HL-60 (cell line): ENCODE measurements around the gene XRRA1.

Experiments used
- CTCF ChIP-seq: IDR thresholded peaks from one replicate; pipeline ENCODE4 v1.5.1; 2011; ENCODE audit warnings: low read length, control low read depth, inconsistent platforms; ENCODE audit not compliant: insufficient read depth
- GABPA ChIP-seq: IDR thresholded peaks from 2 replicates; pipeline ENCODE4 v1.6.1; 2012; ENCODE audit warnings: low read depth
- POLR2AphosphoS5 ChIP-seq: IDR thresholded peaks from 2 replicates; pipeline ENCODE4 v1.6.1; 2012; ENCODE audit warnings: low read depth
- TF ChIP-seq, protein P1 (sequence below): IDR thresholded peaks from 2 replicates; pipeline ENCODE4 v1.6.1; 2012; ENCODE audit warnings: low read depth; ENCODE audit not compliant: insufficient replicate concordance

- TF ChIP-seq POLR2AphosphoS5 (no peak), CTCF (no peak), GABPA (no peak)
- TF ChIP-seq, protein P1, sequence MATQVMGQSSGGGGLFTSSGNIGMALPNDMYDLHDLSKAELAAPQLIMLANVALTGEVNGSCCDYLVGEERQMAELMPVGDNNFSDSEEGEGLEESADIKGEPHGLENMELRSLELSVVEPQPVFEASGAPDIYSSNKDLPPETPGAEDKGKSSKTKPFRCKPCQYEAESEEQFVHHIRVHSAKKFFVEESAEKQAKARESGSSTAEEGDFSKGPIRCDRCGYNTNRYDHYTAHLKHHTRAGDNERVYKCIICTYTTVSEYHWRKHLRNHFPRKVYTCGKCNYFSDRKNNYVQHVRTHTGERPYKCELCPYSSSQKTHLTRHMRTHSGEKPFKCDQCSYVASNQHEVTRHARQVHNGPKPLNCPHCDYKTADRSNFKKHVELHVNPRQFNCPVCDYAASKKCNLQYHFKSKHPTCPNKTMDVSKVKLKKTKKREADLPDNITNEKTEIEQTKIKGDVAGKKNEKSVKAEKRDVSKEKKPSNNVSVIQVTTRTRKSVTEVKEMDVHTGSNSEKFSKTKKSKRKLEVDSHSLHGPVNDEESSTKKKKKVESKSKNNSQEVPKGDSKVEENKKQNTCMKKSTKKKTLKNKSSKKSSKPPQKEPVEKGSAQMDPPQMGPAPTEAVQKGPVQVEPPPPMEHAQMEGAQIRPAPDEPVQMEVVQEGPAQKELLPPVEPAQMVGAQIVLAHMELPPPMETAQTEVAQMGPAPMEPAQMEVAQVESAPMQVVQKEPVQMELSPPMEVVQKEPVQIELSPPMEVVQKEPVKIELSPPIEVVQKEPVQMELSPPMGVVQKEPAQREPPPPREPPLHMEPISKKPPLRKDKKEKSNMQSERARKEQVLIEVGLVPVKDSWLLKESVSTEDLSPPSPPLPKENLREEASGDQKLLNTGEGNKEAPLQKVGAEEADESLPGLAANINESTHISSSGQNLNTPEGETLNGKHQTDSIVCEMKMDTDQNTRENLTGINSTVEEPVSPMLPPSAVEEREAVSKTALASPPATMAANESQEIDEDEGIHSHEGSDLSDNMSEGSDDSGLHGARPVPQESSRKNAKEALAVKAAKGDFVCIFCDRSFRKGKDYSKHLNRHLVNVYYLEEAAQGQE: no peak
Measured at GRCh38 chr11:74941492-74941891, 7.4 kb downstream of the XRRA1 start.
